GM19452 (cell line): ENCODE measurements around the gene SPPL2B.
A peak's percentile ranks its signal among the peaks of the same experiment; 100 is the strongest.

ENCODE experiments used
- ATAC-seq: cut with Tn5 transposase; IDR thresholded peaks from one replicate; pipeline ENCODE4 v1.9.1; 2021; ENCODE audit not compliant: unreplicated experiment

Gene SPPL2B

GRCh38 chr19:2320939-2321338, 7.5 kb upstream of the SPPL2B start:
- ATAC-seq = no peak

GRCh38 chr19:2321565-2322283, 6.8 kb upstream of the SPPL2B start:
- ATAC-seq = no peak

- no peak for ATAC-seq
These were observed 4.8 kb upstream of the SPPL2B start for GRCh38 chr19:2323707-2324106.

- ATAC-seq = no peak
These were observed 4.1 kb upstream of the SPPL2B start for GRCh38 chr19:2324220-2324948.

GRCh38 chr19:2325281-2326046, 3.0 kb upstream of the SPPL2B start:
- ATAC-seq = no peak

- ATAC-seq = no peak
These were observed 1.7 kb upstream of the SPPL2B start for GRCh38 chr19:2326699-2327360.

- ATAC-seq = no peak
These were observed 597 bp upstream of the SPPL2B start for GRCh38 chr19:2327773-2328400.

GRCh38 chr19:2329149-2329478, 630 bp downstream of the SPPL2B start:
- no peak for ATAC-seq

GRCh38 chr19:2329501-2329916, 1.0 kb downstream of the SPPL2B start:
- no peak for ATAC-seq

- ATAC-seq = no peak
These were observed 1.8 kb downstream of the SPPL2B start for GRCh38 chr19:2330255-2330631.

GRCh38 chr19:2330632-2331284, 2.3 kb downstream of the SPPL2B start:
- no peak for ATAC-seq

- ATAC-seq = no peak
These were observed 3.2 kb downstream of the SPPL2B start for GRCh38 chr19:2331601-2332246.

GRCh38 chr19:2332341-2333026, 4.0 kb downstream of the SPPL2B start:
- ATAC-seq = peak; percentile 44

GRCh38 chr19:2333027-2333806, 4.7 kb downstream of the SPPL2B start:
- ATAC-seq = no peak

- no peak for ATAC-seq
These were observed 5.3 kb downstream of the SPPL2B start for GRCh38 chr19:2333807-2334211.

GRCh38 chr19:2334426-2334825, 5.9 kb downstream of the SPPL2B start:
- ATAC-seq = no peak

GRCh38 chr19:2334986-2335846, 6.7 kb downstream of the SPPL2B start:
- ATAC-seq = no peak

- ATAC-seq = no peak
These were observed 7.4 kb downstream of the SPPL2B start for GRCh38 chr19:2335848-2336247.
